NCI-H128 (cell line): ENCODE data around the gene ATPAF1.
"Not testable (repeated sequence)": the region's sequence is repeated elsewhere in the genome, so short reads cannot be mapped to it uniquely, and the experiment has no call there.

ENCODE experiments used
- DNase-seq: peaks from one replicate; lab custom pipeline; 2025; ENCODE audit not compliant: unreplicated experiment; lab: John Stamatoyannopoulos, UW

Gene ATPAF1

GRCh38 chr1:46681333-46682034 is 13.3 kb upstream of the ATPAF1 start:
- DNase-seq: no peak

DNA sequence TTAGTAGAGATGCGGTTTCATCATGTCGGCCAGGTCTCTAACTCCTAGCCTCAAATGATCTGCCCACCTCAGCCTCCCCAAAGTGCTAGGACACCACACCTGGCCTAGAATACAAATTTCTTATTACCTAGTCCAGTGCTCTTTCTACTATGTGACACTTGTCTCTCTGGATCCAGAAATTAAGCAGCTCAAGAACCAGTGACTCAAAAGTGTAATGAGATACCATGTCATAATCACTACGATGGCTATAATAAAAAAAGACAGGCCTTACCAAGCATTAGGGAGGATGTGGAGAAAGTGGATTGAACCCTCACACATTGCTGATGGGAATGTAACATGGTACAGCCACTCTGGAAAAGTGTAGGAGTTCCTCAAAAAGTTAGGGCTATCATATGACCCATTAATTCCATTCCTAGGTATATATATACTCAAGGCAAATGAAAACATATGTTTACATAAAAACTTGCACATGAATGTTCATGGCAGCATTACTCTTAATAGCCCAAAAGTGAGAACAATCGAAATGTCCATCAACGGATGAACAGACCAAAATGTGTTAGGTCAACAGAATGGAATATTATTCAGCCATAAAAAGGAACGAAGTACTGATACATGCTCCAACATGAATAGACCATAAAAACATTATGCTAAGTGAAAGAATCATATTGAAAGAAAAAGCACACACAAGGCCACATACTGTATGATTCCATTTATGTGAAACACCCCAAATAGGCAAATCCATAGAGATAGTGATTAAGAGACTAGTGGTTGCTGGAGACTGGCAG is 11.8 kb upstream of the ATPAF1 start:
- DNase-seq: no peak

DNA sequence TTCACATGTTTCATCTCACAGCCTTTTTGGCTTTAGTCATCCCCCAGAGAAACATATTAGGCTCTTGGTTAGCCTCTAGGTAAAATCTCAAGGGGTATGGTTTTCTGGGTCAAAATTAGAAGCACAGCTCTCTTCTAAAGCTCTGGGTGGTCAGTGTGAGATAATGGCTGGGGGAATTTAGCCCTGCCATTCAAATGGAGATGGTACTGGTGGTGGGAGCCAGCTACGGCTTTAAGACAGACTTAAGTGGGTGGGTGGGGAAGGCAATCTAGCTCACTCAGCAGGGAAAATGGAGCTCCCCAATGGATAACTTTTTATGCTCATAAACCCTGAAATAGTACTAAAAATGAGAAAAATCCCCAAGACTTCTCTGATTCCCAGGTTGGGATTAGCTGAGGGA is 9.2 kb upstream of the ATPAF1 start:
- no peak for DNase-seq

- no peak for DNase-seq
Measured at GRCh38 chr1:46676531-46676930, 8.4 kb upstream of the ATPAF1 start.

DNA sequence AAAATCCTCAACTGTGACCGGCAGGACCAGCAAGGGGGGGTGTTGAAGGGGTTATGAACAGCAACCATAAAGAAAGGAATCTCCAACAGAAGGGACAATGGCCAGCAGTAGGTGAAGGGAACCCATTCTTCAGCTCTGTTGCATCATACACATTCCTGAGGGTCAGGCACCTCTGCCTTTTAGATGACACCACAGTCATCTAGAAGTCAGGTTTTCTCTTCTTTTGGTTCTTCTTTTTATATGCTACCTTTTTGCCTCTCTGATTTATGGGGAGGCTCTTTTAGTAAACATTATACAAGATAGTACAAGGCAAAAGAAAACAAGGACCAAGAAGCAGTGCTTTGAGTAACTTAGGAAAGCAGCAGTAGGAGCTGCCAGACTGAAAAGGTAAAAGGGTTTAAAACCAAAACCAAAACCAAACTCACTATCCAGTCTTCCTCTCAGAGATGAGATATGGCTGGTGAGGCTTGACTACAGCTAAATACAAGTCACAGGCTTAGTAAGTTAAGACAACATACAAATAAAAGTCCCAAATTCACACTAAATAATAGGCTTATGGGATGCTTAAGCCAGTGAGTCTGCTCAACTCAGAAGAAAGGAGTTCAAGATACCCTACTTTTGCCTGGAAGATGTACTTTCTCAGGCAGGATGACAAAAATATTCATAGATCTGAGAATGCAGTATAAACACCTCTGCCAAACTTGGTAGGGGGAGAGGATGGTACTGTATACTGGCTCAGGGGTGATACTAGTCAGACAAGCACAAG is 7.6 kb upstream of the ATPAF1 start:
- DNase-seq: no peak

DNA sequence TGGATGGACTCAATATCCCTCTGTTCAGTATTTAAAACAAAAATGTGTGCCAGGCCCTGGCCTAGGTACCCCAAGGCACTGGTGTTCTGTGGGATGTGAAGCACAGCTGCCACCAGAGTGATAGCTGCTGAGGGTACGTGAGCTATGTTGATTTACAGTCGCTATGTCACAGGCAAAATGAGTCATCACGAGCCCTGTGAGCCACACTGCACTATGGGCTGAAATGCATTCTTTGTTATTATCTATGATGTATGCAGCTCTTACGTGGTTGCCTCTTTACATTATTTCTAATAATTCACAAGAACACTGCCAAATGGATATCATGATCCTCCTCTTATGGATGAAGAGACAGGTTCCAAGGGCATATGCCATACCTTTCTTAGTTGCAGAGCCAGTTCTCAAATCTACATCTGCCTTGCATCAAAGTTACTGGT is 5.6 kb upstream of the ATPAF1 start:
- no peak for DNase-seq

GRCh38 chr1:46672696-46673095 is 4.5 kb upstream of the ATPAF1 start:
- DNase-seq: no peak

- no peak for DNase-seq
Measured at GRCh38 chr1:46671554-46671953, 3.4 kb upstream of the ATPAF1 start, which contains the start of gene TEX38. TSS of gene TEX38 (plus strand) at chr1:46671854. CDS start at chr1:46671935, 81 bp downstream.

DNA sequence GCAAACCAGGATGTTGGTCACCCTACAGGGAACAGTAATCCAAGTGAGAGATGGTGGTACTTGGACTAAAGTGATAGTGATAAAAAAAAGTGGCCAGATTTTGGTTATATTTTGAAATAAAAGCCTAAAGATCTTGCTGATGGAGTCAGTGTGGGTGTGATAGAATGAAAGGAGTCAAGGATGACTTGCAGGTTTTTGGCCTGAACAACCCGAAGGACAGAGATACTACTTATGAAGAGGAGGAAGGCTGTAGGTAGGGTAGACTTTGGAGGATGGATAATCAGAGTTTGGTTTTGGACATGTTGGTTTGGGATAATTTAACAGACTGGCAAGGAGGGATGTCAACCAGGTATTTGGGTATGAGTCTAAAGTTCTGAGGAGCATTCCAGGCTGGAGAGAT is 2.0 kb upstream of the ATPAF1 start:
- no peak for DNase-seq

GRCh38 chr1:46665983-46666382 is 2.2 kb downstream of the ATPAF1 start:
- no peak for DNase-seq

GRCh38 chr1:46662919-46663318 is 5.2 kb downstream of the ATPAF1 start:
- not testable (repeated sequence) for DNase-seq

DNA sequence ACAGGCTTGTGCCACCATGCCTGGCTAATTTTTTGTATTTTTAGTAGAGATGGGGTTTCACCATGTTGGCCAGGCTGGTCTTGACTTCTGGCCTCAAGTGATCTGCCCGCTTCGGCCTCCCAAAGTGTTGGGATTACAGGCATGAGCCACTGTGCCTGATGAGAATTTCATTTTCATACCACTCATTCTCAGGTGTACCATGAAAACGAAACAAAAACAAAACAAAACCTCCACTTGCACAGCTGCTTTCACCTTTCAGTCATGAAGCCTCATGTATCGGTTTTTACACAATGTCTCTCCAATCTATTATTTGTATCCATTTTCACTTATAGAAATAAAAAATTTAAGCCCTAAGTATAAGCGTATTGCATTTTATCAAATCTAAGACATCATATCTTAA is 8.0 kb downstream of the ATPAF1 start:
- DNase-seq: not testable (repeated sequence)

DNA sequence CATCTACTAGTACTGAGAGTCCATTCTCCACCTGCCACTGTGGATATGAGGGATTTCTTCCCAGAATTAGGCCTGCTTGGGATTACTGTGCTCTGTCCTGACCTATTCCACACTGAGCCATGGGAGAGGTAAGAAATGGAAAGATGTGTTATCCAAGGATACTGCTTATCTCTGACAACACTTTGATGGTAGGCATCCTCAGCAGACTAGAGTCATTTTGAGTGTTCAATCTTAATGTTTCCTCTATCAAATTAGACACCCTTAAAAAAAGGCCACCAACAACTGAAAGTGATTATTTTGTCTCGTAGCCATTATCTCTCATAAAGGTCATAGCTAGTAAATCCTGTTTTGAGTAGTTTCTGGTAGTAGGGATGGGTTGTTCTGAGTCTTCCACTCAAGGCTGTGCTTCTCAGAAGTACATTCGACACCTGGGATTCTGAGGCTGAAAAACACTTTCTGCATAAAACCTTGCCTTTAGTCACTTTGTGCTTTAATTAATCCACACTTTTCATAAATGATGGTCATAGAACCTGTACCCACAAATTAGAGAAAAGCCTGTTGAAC is 8.8 kb downstream of the ATPAF1 start:
- DNase-seq: no peak

DNA sequence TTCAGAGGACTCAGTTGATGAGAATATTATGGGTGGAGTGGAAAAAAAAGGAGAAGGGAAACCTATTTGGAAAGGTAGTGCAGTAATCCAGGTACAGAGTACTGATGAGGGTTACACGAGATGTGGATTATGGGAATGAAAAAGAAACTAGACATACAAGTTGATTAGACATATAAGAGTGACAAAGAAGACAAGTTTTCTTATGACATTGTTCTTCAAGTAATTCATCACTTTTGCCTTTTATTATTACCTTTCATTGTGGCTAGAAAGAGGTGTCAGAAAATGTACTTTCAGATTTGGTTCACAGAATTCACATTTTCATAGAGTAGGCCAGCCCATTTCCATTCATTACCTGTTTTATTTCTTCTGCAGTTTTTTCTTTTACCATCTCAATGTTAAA is 10.4 kb downstream of the ATPAF1 start:
- no peak for DNase-seq

DNA sequence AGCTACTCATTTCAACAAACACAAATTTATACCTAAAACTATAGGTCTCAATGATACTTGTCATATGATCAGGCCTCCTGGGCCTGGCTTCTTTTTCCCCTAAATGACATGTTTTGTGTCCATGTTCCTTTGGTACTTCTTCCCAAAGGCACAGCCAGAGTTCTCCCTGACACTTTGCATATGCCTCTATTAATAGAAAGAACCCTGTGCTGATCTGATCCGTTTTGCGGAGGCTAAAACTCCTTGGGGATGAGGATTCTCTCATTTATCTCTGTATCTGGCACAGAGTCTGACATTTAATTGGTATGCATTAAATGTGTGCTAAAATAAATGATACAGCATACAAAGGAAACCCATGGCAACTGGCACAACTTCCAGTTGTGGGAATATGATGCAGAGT is 11.5 kb downstream of the ATPAF1 start:
- no peak for DNase-seq

DNA sequence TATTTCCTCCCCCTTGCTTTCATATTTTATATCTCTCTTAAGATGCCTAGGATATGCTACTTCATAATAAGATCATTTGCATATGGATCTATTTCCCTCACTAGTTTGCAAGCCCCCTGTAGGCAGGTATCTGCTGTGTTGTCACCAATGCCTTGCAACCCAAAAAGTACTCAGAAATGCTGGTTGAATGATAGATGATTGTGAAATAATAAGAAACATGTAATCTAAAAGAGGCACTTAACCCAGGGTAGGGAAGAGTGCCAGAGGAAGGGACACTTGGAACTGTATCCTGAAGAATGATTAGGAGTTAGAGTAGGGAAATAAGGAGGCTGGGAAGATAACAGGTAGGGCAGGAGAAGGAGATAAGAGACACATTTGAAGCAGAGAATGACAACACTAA is 12.3 kb downstream of the ATPAF1 start:
- no peak for DNase-seq

GRCh38 chr1:46654698-46655097 is 13.5 kb downstream of the ATPAF1 start:
- DNase-seq: not testable (repeated sequence)

DNA sequence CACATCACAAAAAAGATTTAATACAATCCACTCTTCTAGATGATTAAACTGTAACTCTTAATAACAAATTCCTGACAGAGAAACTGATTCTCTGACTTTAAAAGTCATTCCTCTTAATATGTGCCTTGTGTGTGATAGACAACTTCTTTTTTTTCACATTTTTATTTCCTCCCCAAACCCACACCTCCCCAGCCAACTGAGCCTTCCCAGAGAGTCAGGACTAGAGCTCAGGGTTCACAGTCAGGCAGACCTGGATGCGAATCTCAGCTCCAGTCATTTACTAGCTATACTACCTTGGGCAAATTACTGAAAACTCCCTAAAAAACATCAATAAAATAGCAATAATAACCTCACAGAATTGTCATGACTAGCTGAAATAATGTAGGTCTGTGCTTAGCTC is 14.2 kb downstream of the ATPAF1 start:
- no peak for DNase-seq

- DNase-seq: no peak
Measured at GRCh38 chr1:46653405-46653958, 14.7 kb downstream of the ATPAF1 start.

DNA sequence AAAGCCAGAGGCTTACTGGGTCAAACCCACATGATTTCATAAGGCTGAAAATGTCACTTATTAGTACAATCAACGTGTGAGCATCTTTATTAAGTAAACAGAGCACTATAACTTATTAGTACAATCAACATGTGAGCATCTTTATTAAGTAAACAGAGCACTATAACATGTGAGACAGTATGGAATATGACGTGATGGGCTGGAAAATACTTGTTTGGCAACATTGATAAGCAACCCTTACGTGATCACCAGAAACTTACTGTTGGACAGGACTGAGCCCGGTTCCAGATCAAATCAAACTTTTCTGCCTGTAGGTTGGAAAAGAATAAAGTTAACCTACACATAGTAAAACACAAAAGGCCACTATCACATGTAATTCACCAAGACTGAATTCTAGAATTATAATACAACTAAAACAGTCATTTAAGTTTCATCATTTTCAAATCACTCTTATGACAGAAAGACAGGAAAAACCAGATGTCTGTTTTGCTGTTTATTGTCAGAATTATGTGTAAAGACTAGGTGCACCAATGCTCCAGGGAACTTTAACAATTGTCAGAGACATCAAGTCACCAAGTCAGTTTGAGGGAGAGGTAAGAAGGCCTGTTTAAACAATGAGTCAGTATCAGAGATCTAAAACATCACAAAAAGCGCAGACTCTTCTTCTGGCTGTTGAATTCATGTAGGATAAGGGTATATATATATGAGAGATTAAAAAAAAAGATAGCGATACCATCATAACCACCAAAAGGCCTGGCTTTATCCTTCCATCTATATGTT is 15.7 kb downstream of the ATPAF1 start:
- DNase-seq: no peak
